H9 (cell line): ENCODE results near the gene PACSIN2. TPM values are rescaled to one million over a fixed set of nuclear protein-coding genes. Genes with fewer than 3 reads are reported as not detected.
A peak's percentile ranks its signal among the peaks of the same experiment; 100 is the strongest.

Experiments
- DNase-seq: peaks from one replicate; pipeline ENCODE4 v3.0.0-alpha.2; 2017
- H2AFZ ChIP-seq: one replicate; pipeline ENCODE4 v1.6.1; 2013; ENCODE audit warnings: mild to moderate bottlenecking, low read length, control low read depth, moderate library complexity
- H2AK5ac ChIP-seq: 2 replicates; pipeline ENCODE4 v1.6.1; 2013; ENCODE audit warnings: low read length, control low read depth, mixed read lengths; ENCODE audit not compliant: insufficient read length
- H2BK120ac ChIP-seq: one replicate; pipeline ENCODE4 v1.6.1; 2013; ENCODE audit warnings: low read depth, mild to moderate bottlenecking, low read length, control low read depth, inconsistent platforms; ENCODE audit not compliant: poor library complexity, severe bottlenecking
- H2BK12ac ChIP-seq: 2 replicates; pipeline ENCODE4 v1.6.1; 2013; ENCODE audit warnings: low read length, control low read depth, mixed read lengths, low read depth; ENCODE audit not compliant: insufficient read length
- H2BK15ac ChIP-seq: 2 replicates; pipeline ENCODE4 v1.6.1; 2013; ENCODE audit warnings: low read depth, low read length, control low read depth
- H2BK20ac ChIP-seq: one replicate; pipeline ENCODE4 v1.6.1; 2013; ENCODE audit warnings: low read depth, mild to moderate bottlenecking, low read length, control low read depth, inconsistent platforms; ENCODE audit not compliant: poor library complexity, severe bottlenecking
- H2BK5ac ChIP-seq: 2 replicates; pipeline ENCODE4 v1.6.1; 2013; ENCODE audit warnings: low read length, control low read depth, mixed read lengths; ENCODE audit not compliant: insufficient read length
- H3K14ac ChIP-seq: 2 replicates; pipeline ENCODE4 v1.6.1; 2013; ENCODE audit warnings: low read length, control low read depth; ENCODE audit not compliant: insufficient read depth
- H3K18ac ChIP-seq: 2 replicates; pipeline ENCODE4 v1.6.1; 2013; ENCODE audit warnings: low read depth, mild to moderate bottlenecking, mixed read lengths, low read length, control low read depth; ENCODE audit not compliant: insufficient read length
- H3K23ac ChIP-seq: 2 replicates; pipeline ENCODE4 v1.6.1; 2013; ENCODE audit warnings: low read length, control low read depth, mixed read lengths, low read depth; ENCODE audit not compliant: insufficient read length
- H3K23me2 ChIP-seq: 2 replicates; pipeline ENCODE4 v1.6.1; 2013; ENCODE audit warnings: low read depth, mild to moderate bottlenecking, mixed read lengths, low read length, control low read depth; ENCODE audit not compliant: insufficient read length, poor library complexity, severe bottlenecking
- H3K27ac ChIP-seq: 2 replicates; pipeline ENCODE4 v1.5.1; 2013; ENCODE audit warnings: low read length, control low read depth, mixed read lengths, low read depth; ENCODE audit not compliant: insufficient read length
- H3K27me3 ChIP-seq: 2 replicates; pipeline ENCODE4 v1.6.1; 2013; ENCODE audit warnings: low read length, control low read depth, inconsistent platforms; ENCODE audit not compliant: insufficient read depth
- H3K4ac ChIP-seq: 2 replicates; pipeline ENCODE4 v1.6.1; 2013; ENCODE audit warnings: low read depth, mild to moderate bottlenecking, control low read depth, inconsistent platforms, low read length, moderate library complexity
- H3K4me1 ChIP-seq: 2 replicates; pipeline ENCODE4 v1.6.1; 2013; ENCODE audit warnings: low read length, control low read depth, inconsistent platforms; ENCODE audit not compliant: insufficient read depth
- H3K4me2 ChIP-seq: 2 replicates; pipeline ENCODE4 v1.6.1; 2013; ENCODE audit warnings: low read length, control low read depth, mixed read lengths; ENCODE audit not compliant: insufficient read length, insufficient read depth
- H3K56ac ChIP-seq: 2 replicates; pipeline ENCODE4 v1.6.1; 2013; ENCODE audit warnings: low read depth, mild to moderate bottlenecking, mixed read lengths, low read length, control low read depth; ENCODE audit not compliant: insufficient read length
- H3K79me1 ChIP-seq: 2 replicates; pipeline ENCODE4 v1.6.1; 2013; ENCODE audit warnings: low read depth, mild to moderate bottlenecking, moderate library complexity, low read length, control low read depth, inconsistent platforms; ENCODE audit not compliant: insufficient read depth, poor library complexity, severe bottlenecking
- H3K79me2 ChIP-seq: 2 replicates; pipeline ENCODE4 v1.6.1; 2013; ENCODE audit warnings: low read length, control low read depth, inconsistent platforms; ENCODE audit not compliant: insufficient read depth
- H3K9ac ChIP-seq: 2 replicates; pipeline ENCODE4 v1.6.1; 2013; ENCODE audit warnings: low read length, control low read depth, mixed read lengths; ENCODE audit not compliant: insufficient read length; ENCODE audit errors: extremely low read depth
- H3K9me3 ChIP-seq: one replicate; pipeline ENCODE4 v1.6.1; 2013; ENCODE audit warnings: low read depth, low read length, inconsistent platforms; ENCODE audit not compliant: control insufficient read depth
- H3T11ph ChIP-seq: one replicate; pipeline ENCODE4 v1.6.1; 2013; ENCODE audit warnings: mild to moderate bottlenecking, low read length, control low read depth, inconsistent platforms
- H4K20me1 ChIP-seq: one replicate; pipeline ENCODE4 v1.6.1; 2013; ENCODE audit not compliant: control insufficient read depth, insufficient read length, insufficient read depth
- H4K5ac ChIP-seq: 2 replicates; pipeline ENCODE4 v1.6.1; 2013; ENCODE audit warnings: low read depth, mild to moderate bottlenecking, mixed read lengths, low read length, control low read depth; ENCODE audit not compliant: insufficient read length
- H4K8ac ChIP-seq: replicated peaks from 2 replicates; pipeline ENCODE4 v1.6.1; 2013; ENCODE audit warnings: low read length, control low read depth, mixed read lengths, low read depth; ENCODE audit not compliant: insufficient read length
- H4K91ac ChIP-seq: 2 replicates; pipeline ENCODE4 v1.6.1; 2013; ENCODE audit warnings: low read depth, mild to moderate bottlenecking, moderate library complexity, mixed read lengths, low read length, control low read depth; ENCODE audit not compliant: insufficient read length
- H3K27ac Mint-ChIP-seq, 3 experiments: 2 replicates in 2 of 3; 3 replicates in 1 of 3; pipeline ENCODE4 v1.8.0; 2020 to 2021; ENCODE audit warnings: mixed read lengths in 3 of 3, mild to moderate bottlenecking in 1 of 3, moderate library complexity in 1 of 3
- H3K27me3 Mint-ChIP-seq: 2 replicates; pipeline ENCODE4 v1.8.0; 2021; ENCODE audit warnings: low read depth, mild to moderate bottlenecking, moderate library complexity, mixed read lengths
- H3K36me3 Mint-ChIP-seq, 3 experiments: 2 replicates in 2 of 3; 3 replicates in 1 of 3; pipeline ENCODE4 v1.8.0; 2020 to 2021; ENCODE audit warnings: low read depth in 3 of 3, mixed read lengths in 3 of 3; ENCODE audit not compliant: insufficient read depth in 1 of 3
- H3K4me1 Mint-ChIP-seq, 2 experiments: 2 replicates each; pipeline ENCODE4 v1.8.0; 2020; ENCODE audit warnings: mixed read lengths in 2 of 2
- H3K4me3 Mint-ChIP-seq, 2 experiments: 2 replicates in 1 of 2; 3 replicates in 1 of 2; pipeline ENCODE4 v1.8.0; 2020 to 2021; ENCODE audit warnings: mild to moderate bottlenecking in 2 of 2, mixed read lengths in 2 of 2, moderate library complexity in 1 of 2
- H3K9me3 Mint-ChIP-seq, 2 experiments: 2 replicates in 1 of 2; 3 replicates in 1 of 2; pipeline ENCODE4 v1.8.0; 2020; ENCODE audit warnings: mild to moderate bottlenecking in 2 of 2, mixed read lengths in 2 of 2, moderate library complexity in 1 of 2
- WGBS: extraction: QIAGEN DNeasy Blood & Tissue Kit; methylation state at CpG from one replicate; pipeline ENCODE4 v1.1.7; 2013; ENCODE audit warnings: missing lambda C conversion rate, low lambda C conversion rate, mixed read lengths; ENCODE audit not compliant: insufficient read length; ENCODE audit errors: extremely low coverage; 5-methylcytosine and 5-hydroxymethylcytosine counted together
- total RNA-seq: library from RNA; stranded (reverse); gene quantifications from 2 replicates; pipeline ENCODE4 v1.2.1, GENCODE V29; 2021
- TF ChIP-seq, protein P1 (sequence below): fragments of 200-600 bp; sonication (generic); conservative IDR thresholded peaks from 3 replicates; pipeline ENCODE4 v1.8.0; 2021; ENCODE audit warnings: antibody characterized with exemption, mild to moderate bottlenecking

The PACSIN2 gene
- total RNA-seq, 1 experiment from 2014 or later: 62.3 TPM

DNA sequence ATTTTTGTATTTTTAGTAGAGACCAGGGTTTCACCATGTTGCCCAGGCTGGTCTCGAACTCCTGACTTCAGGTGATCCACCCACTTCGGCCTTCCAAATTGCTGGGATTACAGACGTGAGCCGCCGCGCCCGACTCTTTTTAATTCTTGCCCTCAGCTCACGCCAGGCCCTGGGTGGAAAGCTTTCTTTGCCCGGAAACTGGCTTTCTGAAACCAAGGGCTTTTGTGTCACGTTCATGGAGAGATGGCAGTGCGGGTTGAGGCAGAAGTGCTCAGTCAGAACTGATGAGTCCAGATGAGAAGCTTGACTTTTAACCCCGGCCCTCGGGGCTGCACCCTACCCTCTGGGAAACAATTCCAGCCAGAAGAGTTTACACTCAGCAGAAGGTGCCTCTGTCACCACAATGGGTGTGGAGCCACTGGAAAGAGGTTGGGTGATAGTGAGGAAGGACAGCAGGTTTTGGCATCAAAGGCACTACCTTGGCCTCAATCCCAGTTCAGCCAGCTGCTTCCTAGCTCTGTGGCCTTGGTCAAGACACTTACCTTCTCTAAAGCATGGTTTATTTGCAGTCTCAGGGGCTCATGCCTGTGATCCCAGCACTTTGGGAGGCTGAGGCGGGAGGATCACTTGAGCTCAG, 157.0 kb downstream of the PACSIN2 start:
- Histone ChIP-seq H3K14ac (no peak overlapping the region), H2BK15ac (no peak overlapping the region), H3K9me3 (no peaks in the 10 kb centered on the region), H3T11ph (no peak overlapping the region), H4K91ac (no peak overlapping the region), H4K5ac (no peak overlapping the region), H4K20me1 (peaks cover 4% of the 10 kb centered on the region), H3K23ac (no peak overlapping the region), H2BK12ac (no peak overlapping the region), H2BK120ac (no peak overlapping the region), H2BK20ac (no peak overlapping the region), H2BK5ac (no peak overlapping the region), H3K79me1 (no peaks in the 10 kb centered on the region), H3K4me1 (no peaks in the 10 kb centered on the region), H3K18ac (no peak overlapping the region), H3K56ac (no peak overlapping the region), H2AK5ac (no peak overlapping the region), H3K4ac (no peak overlapping the region), H3K23me2 (peaks cover 6% of the 10 kb centered on the region), H4K8ac (no peak overlapping the region), H2AFZ (no peak overlapping the region), H3K27me3 (peaks cover 3% of the 10 kb centered on the region; the same call in 1 of the 2 replicates), H3K9ac (no peak overlapping the region), H3K27ac (no peak overlapping the region), H3K4me2 (no peak overlapping the region), H3K79me2 (no peaks in the 10 kb centered on the region)
- H3K4me1 Mint-ChIP-seq: peaks cover 4 to 12% of the 10 kb centered on the region in 2 experiments
- WGBS: no CpG with 5 or more reads among the region's 14 CpGs
- TF ChIP-seq, protein P1, sequence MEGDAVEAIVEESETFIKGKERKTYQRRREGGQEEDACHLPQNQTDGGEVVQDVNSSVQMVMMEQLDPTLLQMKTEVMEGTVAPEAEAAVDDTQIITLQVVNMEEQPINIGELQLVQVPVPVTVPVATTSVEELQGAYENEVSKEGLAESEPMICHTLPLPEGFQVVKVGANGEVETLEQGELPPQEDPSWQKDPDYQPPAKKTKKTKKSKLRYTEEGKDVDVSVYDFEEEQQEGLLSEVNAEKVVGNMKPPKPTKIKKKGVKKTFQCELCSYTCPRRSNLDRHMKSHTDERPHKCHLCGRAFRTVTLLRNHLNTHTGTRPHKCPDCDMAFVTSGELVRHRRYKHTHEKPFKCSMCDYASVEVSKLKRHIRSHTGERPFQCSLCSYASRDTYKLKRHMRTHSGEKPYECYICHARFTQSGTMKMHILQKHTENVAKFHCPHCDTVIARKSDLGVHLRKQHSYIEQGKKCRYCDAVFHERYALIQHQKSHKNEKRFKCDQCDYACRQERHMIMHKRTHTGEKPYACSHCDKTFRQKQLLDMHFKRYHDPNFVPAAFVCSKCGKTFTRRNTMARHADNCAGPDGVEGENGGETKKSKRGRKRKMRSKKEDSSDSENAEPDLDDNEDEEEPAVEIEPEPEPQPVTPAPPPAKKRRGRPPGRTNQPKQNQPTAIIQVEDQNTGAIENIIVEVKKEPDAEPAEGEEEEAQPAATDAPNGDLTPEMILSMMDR: no peak
- DNase-seq: no peak
- no peaks in the 10 kb centered on the region for H3K36me3 Mint-ChIP-seq
- peaks cover 28% of the 10 kb centered on the region for H3K27me3 Mint-ChIP-seq
- H3K9me3 Mint-ChIP-seq: no peaks in the 10 kb centered on the region; a peak in 1 of 5 replicates
- peak overlapping the region in 1 of 2 experiments; percentile 38; a peak in 3 of 5 replicates for H3K4me3 Mint-ChIP-seq
- H3K27ac Mint-ChIP-seq: no peak overlapping the region
